Measurements from ENCODE around the gene VPS37B.

VPS37B gene

DNA sequence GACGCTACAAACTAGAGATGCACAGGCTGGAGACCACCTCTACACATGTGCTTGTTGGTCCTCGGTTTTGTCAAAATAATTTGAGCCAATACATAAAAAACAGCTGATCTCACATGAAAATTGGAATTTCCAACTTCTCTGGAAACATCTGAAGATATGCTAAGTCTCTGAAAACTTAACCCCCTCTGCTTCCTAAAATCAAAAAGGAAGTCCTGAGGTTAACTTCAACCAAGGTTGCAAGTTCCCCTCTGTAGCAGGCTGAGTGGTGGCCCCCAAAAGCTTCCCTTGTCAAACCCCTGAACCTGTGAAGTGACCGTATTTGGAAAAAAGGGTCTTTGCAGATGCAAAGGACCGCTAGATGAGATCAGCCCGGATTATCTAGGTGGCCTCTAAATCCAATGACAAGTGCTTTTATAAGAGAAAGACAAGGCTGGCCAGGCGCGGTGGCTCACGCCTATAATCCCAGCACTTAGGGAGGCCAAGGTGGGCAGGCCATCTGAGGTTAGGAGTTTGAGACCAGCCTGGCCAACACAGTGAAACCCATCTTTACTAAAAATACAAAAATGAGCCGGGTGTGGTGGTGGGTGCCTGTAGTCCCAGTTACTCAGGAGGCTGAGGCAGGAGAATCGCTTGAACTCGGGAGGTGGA is 32.0 kb upstream of the VPS37B start:
- H3K27ac ChIP-seq: no peak overlapping the region
- DNase-seq (ENCODE audit: low spot score): no peak
- no peak overlapping the region for H3K4me3 ChIP-seq
- TF ChIP-seq, protein P1, sequence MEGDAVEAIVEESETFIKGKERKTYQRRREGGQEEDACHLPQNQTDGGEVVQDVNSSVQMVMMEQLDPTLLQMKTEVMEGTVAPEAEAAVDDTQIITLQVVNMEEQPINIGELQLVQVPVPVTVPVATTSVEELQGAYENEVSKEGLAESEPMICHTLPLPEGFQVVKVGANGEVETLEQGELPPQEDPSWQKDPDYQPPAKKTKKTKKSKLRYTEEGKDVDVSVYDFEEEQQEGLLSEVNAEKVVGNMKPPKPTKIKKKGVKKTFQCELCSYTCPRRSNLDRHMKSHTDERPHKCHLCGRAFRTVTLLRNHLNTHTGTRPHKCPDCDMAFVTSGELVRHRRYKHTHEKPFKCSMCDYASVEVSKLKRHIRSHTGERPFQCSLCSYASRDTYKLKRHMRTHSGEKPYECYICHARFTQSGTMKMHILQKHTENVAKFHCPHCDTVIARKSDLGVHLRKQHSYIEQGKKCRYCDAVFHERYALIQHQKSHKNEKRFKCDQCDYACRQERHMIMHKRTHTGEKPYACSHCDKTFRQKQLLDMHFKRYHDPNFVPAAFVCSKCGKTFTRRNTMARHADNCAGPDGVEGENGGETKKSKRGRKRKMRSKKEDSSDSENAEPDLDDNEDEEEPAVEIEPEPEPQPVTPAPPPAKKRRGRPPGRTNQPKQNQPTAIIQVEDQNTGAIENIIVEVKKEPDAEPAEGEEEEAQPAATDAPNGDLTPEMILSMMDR (IDR thresholded peaks at IDR 0.05): no peak

DNA sequence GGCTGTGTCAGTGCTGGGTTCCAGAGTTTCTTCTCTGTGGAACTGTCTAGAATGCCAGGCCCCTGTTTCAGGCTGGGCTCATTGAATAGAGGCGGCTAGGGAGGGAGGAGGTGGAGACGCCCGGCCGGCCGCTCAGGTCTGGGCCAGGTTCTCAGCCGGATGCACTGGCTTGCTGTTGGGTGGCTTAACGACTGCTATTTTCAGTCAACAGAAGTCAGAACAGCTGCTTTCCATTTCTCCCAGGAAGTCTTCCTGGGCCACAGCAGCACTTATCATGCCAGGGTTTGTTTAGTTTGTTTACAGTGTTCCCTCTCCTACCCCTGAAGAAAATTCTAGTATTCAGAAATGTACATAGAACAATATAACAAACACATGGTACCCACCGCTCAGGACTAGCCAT is 26.0 kb upstream of the VPS37B start:
- Histone ChIP-seq H3K4me3 (no peak overlapping the region), H3K27ac (no peak overlapping the region)
- TF ChIP-seq, protein P1 (IDR thresholded peaks at IDR 0.05): no peak
- no peak for DNase-seq (ENCODE audit: low spot score)

DNA sequence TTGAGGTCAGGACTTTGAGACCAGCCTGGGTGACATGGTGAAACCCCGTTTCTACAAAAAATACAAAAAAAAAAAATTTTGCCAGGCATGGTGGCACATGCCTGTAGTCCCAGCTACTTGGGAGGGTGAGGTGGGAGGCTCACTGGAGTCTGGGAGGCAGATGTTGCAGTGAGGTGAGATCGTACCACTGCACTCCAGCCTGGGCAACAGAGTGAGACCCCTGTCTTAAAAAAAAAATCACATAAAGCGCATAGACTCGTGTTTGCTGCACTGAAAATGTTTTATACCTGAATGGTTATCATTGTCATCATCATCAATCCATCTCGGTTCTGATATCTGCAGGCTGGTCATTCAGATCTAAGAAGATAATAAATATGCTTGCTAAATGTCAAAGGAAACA is 24.8 kb upstream of the VPS37B start:
- H3K27ac ChIP-seq: no peak overlapping the region

DNA sequence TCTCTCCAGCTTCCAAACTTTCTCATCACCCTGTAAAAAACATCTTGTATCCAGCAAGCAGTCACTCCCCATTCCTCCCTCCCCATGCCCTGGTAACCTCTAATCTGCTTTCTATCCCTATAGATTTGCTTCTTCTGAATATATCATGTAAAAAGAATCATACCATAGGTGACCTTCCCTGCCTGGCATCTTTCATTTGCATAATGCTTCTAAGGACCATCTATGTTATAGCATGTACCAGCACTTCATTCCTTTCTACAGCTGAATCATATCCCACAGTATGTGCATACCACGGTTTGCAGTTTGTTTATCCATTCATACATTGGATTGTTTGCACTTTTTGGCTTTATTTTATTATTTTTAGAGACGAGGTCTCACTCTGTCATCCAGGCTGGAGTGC is 22.9 kb upstream of the VPS37B start:
- Histone ChIP-seq H3K27ac (no peak overlapping the region), H3K4me3 (no peak overlapping the region)
- TF ChIP-seq, protein P1 (IDR thresholded peaks at IDR 0.05): no peak
- no peak for DNase-seq (ENCODE audit: low spot score)

More for the DNA sequence above, 24.8 kb upstream of the VPS37B start:
- H3K4me3 ChIP-seq: no peak overlapping the region
- TF ChIP-seq, protein P1 (IDR thresholded peaks at IDR 0.05): no peak
- DNase-seq (ENCODE audit: low spot score): no peak

DNA sequence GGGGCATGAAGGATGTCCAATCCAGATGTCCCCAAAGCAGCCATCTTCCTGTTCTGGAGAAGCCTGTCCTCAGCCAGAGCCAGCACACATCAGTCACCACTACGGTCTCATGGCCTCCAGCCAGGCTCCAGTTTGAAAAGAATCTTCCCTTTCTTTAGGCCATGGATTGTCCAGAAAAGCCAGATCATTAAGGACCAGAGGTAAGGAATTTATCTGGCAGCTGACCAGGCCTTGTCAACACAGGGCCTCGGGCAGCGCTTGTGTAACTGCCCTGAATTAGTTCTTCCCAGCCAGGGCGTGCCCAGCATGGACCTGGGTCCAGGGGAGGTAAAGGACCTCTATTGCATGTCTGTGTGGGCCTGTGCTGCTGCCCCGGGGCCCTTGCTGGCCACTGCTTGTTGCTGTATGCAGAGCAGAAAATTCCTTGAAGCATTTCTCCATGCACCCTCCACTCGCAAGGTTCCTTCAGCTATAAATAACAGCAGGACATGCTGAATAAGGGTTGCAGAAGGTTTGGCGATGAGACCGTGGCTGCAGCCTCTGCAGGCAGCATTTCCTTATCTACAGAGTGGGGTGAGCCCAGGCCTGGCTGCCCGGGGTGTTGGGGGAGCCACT is 21.7 kb upstream of the VPS37B start:
- Histone ChIP-seq H3K4me3 (peak overlapping the region; percentile 13), H3K27ac (peak overlapping the region; percentile 44 to 76)
- TF ChIP-seq, protein P1 (IDR thresholded peaks at IDR 0.05): no peak
- no peak for DNase-seq (ENCODE audit: low spot score)

DNA sequence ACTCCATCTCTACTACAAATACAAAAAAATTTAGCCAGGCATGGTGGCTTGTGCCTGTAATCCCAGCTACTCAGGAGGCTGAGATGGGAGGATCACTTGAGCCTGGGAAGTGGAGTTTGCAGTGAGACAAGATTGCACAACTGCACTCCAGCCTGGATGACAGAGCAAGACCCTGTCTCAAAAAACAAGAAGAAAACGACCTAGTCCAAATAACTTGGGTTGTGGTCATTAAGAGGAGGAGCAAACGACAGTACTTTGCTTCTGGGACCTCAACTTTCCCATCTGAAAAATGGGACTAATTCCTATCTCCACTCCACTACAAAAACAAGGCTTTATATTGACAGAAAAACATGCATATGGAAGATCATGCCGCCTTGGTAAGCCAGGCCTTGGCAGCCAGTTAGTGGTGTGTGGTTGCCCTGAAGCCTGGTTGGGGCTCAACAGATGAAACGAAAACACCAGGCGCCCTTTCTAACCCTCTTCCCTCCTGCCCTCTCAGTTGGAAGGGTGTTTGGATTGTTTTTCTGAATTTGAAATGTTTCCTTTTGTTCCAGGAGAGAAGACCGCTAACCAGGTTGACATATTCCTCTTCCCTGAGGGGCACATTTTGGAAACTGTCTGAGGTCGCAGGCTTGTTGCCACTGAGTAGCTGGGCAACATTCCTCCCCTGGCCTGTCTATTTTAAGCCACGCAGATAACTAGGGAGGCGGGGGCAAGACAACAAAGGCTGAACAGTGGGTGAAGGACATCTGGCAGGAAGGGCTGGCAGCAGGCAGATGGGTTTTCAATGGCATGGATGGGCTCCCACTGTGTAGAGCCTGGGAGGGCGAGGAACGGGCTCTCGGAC is 13.7 kb upstream of the VPS37B start:
- no peak overlapping the region for H3K27ac ChIP-seq
- DNase-seq (ENCODE audit: low spot score): no peak
- H3K4me3 ChIP-seq: no peak overlapping the region
- TF ChIP-seq, protein P1 (IDR thresholded peaks at IDR 0.05): no peak
